ENCODE measurements around the gene CCDC110.

DNA sequence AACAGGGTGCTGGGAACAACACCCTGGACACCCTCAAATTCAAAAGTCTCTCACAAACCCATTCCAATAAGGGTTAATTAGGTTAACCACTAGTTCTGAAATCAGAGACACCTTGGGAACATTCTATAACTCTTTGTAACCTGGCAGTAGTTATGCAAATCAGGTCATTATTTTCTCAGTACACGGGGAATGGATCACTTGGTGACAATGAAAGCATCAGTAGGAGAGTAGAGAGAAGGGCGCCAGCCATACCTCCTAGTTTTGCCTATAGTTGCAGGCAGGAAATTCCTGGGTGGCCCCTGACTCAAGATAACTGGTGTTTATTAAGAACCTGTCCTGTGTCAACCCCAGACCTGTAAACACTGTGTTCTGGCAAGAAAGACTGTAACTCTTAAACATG lies 2.5 kb downstream of the CCDC110 start:
- no peak for TF ChIP-seq MAFK (IDR thresholded peaks at IDR 0.05; ENCODE audit: low read depth, low read length)
- no peak for TF ChIP-seq RFX5 (IDR thresholded peaks at IDR 0.05; ENCODE audit: low read depth, low read length)
- TF ChIP-seq SMC3 (IDR thresholded peaks at IDR 0.05; ENCODE audit: low read depth, low read length): no peak
- TF ChIP-seq MXI1 (IDR thresholded peaks at IDR 0.05; ENCODE audit: borderline replicate concordance, low read depth, low read length): no peak
- no peak for TF ChIP-seq CHD1 (IDR thresholded peaks at IDR 0.05; ENCODE audit: low read depth, low read length)
- no peak for TF ChIP-seq CTCF (conservative IDR thresholded peaks at IDR 0.05; ENCODE audit: low read depth, low read length)
- no peak for TF ChIP-seq CEBPB (IDR thresholded peaks at IDR 0.05; ENCODE audit: low read depth, low read length)
- no peak for TF ChIP-seq POLR2A (IDR thresholded peaks at IDR 0.05; ENCODE audit: low read depth, low read length)
